ENCODE data around the gene FYN.

The FYN gene

DNA sequence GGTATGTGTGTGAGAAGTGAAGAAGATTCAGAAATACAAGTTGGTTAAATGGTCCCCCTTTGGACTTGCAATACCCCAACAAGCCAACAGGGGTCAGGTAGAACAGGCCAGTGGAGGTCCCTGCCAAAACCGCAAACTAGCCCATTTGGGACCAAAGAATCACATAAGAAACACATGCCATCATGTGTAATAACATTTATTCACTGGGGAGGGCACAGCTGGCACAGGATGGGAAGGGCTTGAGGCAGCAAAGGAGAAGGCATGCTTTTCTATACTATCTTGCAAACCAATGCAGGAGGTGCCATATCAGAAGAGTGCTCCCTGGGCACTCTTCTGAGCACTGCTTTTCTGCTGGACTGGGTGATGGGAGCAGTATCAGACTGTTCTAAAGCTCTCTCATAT, 151.5 kb downstream of the FYN start:
- DNase-seq: no peak

DNA sequence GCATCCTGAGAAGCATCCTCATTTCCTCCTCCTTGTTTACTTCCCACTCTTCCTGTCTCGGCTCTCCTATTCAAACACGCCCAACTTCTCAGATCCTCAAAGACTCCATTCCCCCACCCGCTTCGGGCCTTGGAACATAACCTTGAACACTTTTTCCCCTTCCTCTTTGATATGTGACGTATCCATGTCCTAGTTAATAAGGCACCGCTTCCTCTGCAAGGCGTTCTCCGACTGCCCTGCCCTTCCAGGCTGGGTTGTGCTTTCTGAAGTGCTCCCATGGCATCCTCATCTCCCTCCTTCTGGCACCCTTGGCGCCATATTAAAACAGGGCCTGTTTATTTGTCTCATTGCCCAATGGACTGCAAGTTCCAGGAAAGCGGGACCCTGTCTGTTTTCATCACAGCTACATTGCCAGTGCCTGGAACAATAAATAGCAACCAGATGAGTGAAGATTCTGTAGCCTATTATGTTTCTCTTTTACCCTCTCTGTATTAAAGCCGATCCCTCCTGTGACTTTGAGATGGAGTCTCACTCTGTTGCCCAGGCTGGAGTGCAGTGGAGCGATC, 152.2 kb downstream of the FYN start:
- DNase-seq: no peak

DNA sequence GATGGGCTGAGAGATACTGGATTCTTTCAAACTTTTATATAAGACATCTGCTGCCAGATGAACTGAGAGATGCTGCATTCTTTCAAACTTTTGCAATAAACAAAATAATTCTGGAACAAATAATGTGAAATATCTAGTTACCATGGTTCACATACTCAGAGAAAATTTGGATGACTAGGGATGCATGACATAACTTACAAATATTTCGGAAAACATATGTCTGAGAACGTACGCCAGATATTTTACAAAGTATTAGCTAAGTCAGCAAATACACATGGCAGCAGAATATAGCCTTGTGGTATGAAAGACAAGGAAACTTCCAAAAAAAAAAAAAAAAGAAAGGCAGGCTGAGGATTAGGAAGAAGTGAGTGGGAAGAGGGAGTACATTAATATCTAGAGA, 154.3 kb downstream of the FYN start:
- no peak for DNase-seq

DNA sequence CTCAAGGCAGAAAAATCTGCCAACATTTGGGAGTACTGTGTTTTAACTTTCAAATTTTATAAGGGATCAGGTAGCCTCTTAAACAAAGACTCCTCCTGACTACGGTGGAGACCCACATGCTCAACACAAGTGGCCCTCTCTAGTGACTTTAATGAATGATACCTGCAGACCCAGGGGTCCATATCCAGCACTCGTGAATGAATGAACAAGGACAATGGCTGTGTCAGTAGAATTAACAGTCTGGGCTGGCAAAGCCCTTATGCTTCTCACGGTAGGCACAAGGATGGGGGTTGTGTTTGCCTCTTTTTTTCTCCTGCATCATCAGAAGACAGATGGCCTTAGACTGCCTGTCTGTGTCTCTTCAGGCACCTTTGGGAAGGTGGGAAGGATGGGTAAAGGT, 154.9 kb downstream of the FYN start:
- DNase-seq: no peak

DNA sequence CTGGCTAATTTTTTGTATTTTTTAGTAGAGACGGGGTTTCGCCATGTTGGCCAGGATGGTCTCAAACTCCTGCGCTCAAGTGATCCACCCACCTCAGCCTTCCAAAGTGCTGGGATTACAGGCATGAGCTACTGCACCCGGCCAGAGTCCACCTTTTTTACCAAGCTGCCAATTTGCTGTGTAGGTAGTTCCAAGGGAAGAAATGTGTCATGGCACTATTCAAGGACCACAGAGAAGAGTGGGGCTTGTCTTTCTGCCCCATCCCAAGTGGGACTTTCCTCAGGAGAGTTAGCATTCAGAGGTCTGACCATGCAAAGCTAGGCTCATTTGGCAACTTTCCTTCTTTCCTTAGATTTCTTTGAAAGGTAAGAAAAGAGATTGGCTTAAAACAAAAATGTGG, 155.6 kb downstream of the FYN start:
- no peak for DNase-seq

DNA sequence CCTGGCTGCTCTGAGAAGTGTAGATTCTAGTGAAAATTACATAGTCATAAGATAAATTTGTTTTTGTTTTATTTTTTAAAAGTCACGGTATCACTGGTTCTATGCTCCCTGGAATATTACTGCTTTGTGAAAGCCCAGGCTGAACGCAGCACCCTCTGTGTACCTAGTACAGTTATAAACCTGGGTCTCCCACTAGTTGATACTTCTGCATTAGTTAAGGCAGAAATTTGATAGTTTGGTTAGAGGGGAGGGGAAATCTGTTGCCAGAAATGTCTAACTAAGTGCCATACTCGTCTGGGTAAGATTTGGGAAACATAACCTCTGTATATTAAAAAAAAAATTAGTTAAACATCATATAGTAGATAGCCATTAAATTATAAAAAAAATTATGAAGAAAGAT, 156.9 kb downstream of the FYN start:
- no peak for DNase-seq

DNA sequence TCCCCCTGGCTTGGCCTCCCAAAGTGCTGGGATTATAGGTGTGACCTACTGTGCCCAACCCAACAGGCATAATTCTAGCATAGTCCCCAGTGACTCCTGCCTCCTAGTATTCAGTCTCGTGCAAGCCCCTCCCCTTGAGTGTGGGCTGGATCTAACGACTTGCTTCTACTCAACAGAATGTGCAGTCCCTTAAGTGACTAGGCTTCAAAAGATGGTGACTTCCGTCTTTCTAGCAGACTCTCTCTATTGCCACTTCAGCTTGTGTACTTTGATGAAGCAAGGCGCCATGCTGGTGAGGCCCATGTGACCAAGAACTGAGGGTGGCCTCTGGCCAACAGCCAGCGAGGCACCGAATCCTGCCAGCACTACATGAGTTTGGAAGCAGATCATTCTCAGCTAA, 157.9 kb downstream of the FYN start:
- DNase-seq: no peak

DNA sequence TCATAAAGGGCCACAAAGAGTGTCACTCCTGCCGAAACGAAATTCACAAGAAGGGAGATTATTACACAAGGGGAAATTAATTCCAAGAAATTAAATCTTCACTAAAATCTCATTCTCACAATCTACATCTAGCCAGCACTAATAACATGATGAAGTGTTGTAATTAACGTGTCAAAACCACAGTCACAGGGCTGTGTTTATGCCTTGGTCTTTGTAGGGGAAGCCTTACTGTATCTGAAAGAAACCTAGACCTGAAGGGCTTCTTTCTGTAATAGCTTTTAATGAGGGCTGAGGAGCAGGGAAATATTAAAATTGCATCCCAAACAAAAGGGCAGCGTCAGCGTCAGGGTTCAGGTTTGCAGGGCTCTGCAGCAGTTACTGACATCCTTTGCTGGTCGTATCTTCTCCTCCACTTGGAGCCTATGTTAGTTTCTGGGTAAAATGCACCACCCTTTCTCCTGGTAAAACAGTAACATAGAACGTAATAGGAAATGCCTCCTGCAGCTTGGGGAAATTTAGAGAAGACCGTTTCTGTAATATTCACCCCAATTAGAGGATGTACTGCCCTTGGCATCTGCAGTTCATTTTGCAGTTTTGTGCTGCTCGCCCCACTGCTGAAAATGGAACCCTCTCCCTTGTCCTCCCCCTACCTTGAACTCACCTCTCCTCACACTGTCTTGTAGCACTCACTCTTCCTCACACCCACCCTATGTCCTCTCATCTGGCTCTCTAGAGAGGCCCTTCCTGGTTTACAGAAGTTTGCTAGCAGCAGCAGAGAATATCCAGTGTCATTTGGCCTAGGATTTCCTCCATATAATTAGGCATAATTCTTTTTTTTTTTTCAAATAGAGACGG, 158.6 kb downstream of the FYN start:
- DNase-seq: no peak

DNA sequence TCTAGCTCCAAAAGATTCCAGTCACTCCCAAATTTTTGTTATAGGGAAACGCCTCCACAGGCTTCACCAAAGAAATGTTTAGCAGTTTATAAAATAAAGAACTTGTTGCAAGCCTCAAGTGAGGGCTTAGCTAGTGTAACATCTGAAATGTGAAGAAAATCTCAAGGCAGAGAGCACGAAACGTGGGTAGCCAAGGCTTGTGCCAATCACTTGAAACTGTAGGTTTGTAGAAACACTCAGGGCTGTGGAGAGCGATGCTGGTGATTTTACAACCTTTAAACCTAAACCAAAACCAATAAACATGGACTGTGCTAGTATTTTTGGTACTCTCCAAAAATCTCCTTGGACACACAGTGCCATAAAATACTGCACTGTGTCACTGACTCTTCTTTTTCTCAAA, 159.4 kb downstream of the FYN start:
- no peak for DNase-seq

DNA sequence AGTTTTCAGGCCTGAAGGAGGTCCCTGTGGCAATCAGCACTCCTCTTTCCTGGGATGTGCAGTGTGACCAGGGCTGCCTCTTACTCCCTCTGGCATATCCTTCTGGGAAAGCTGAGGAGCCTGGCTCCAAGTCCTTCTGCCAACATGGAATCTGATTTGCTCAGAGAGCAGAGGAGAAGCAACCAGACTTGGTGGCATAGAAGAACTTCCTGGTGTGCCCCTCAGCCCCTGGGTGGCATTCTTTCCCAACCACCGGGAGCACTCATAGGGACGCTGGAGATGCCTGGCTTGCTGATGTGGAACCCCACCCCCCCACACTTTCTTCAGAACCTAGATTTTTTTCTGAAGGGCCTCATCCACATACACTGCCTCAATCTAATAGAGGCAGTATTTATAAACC, 160.0 kb downstream of the FYN start:
- DNase-seq: no peak

DNA sequence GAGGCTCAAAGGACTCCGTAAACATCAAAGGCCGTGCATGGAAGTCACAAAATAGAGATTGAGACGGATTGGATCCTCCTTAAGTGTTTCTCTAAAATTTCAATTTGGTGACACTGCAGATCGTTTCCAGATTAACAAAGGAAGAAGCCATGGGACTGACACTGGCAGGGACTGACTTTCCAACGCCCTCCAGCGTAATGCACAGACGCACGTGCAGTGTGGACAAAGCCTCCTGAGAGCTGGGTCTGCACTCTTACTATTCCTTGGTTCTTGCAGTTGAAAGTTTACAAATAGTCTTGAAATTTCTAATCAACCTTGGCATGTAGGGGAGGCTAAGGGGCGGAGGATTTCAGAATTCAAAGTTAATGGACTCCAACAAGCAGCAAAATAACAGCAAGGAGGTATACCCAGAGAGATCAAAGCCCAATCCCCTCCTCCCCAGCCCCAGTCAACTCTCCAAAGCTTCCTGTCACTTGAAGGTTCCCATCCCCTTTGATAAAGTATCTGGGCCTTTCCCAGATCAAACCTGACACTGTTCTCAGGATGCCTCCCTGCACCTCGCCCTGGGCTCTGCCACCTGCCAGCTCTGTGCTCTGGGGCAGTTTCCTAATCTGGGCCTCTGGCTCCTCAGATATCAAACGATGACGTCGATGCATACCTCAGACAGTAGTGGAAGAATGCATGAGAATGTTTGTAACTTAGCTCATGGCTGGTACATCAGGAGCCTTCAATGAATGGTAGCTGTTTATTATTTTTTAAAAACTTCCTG, 161.1 kb downstream of the FYN start:
- peak; percentile 54 for DNase-seq

DNA sequence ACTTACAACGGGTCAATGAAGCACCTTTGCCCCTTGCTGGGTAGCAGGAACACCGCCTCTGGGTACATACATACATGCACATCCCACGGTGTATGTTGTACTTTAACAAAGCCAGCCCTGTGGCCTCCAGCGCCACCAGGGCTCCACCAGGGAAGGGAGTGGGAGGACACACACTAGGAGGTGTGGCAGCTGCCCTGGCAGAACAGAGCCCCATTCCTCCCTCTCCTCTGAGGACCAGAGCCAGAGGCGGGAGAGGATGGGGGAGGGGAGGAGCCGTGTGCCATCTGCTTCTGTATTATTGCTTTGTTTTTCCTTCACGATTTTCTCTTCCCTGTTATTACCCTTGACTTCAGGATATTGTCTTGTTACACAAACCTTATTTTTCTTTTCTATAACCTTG, 161.8 kb downstream of the FYN start:
- DNase-seq: peak; percentile 78

DNA sequence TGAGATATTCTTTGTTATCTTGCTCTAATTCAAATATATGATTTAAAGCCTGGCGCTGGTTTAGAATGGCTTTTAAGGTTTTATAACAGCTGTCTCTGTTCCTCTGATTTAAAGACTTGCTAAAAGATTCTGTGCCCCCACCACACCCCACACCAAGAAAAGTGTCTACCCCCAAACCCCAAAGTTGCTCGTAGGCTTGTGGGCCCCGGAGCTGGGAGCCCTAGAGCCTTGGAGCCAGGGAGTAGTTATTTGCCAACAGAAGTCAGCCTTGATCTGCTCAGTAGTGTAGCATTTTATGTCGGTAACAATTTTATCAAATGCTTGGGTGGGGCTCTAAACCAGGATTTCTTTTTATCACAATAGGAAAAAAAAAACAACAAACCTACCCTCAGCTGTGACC, 162.3 kb downstream of the FYN start:
- peak; percentile 45 for DNase-seq

DNA sequence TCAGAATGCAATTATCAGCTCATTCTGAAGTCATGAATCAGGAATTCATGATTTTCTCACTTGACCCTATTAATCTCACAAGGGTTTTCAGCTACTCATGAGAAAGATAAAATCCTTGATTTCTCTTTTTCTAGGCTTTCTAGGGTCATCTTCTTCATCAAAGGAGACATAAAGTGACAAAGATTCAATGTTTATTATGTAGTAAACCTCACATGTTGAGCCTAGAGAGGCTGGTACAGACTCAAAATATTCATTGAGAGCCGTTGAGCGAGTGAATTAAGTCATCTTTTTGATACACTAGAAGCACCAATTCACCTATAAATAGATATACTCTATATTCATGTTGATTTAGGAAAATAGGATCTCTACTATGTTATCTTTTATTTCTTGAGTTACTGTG, 162.8 kb downstream of the FYN start:
- DNase-seq: peak; percentile 10

DNA sequence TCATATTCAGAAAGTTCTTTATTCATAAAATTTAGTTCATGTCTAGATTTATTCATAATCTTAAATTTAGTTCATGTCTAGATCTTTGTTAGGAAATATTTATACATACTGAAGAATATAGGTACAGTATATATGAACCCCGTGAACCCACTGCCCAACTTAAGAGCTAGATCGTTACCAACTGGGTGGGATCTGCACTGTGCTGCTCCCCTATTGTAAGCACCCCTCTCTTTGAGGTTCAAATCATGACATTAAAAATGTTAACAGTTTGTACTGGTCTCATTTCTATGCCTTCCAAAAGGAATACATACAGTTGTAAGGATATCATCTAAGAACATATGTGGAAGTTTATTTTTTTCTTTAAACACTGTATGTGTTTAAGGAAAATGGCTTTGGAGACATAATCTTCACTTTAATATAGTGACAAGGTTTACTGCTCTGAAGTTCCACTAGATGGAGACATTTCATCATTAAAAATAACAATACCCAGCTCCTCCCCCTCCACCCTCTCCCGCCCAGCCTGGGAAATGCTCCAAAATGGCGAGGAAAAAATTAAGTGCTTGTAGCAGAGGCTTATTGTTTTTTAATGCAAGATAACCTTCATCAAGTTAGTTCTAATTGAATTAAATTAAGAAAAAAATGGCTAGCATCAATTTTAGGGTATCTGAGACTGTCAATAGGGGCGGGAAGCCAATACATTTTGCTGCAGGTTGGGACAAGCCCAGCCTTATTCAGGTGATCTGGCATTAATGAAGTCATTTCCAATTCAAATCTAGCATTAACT, 163.4 kb downstream of the FYN start:
- peak; percentile 75 for DNase-seq

DNA sequence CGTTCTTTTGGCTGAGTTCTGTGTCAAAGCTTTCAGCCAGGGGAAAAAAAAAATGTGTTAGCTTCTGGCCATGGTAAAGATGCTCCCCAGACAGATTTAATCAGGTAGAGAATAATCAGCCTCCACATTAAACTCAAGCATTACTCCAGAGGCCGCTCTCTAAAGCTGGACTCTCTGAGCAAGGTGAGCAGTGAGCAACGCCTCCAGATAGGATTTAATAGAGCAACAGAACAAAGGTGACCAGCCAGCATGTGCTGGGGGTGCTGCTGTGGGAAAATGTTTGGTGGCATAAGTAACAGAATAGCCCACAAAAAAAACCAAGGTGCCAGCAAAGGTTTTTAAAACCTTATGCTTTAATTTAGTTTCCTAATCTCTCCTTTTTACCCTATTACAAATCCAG, 164.1 kb downstream of the FYN start:
- DNase-seq: no peak

DNA sequence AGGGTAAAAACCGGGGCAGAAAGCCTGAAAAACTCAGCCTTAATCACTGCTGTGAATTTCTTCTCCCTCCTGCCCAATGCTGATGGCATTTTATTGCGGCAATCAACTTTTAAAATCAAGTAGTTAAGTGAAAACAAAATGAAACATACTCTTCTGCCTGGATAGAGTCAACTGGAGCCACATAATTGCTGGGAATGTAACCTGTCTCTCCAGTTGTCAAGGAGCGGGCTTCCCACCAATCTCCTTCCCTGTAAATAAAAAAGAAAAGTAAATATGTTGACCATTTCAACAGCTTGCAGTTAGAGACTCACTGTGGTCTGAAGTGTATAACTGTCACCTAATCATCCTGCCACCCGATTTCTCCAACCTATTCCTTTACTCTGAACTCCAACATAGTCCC, 165.5 kb downstream of the FYN start:
- DNase-seq: peak; percentile 17

DNA sequence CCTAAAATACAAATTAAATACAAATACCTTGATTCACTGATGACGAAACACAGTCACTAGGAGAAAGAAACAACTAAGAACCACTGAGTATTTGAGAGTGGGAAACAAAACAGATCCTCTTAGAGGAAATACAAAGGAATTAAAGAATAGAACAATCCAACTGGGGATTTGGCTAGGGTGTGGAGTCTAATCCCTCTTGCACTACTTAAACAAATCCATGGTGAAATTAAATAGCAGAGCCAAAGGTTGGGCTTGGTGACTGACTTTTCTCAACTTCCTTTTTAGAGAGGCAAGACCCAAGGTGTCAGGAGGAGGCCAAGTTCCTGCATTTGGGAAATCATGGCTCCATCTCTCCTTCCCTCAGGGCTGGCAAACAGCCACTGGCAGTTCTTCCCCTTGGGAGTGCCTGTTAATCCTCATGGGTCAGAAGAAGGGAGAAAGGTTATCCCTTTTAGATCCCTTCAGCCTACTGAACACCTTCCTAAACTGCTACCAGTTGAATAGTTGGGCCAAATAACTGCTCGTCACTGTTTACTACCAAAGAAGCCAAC, 166.3 kb downstream of the FYN start:
- no peak for DNase-seq

DNA sequence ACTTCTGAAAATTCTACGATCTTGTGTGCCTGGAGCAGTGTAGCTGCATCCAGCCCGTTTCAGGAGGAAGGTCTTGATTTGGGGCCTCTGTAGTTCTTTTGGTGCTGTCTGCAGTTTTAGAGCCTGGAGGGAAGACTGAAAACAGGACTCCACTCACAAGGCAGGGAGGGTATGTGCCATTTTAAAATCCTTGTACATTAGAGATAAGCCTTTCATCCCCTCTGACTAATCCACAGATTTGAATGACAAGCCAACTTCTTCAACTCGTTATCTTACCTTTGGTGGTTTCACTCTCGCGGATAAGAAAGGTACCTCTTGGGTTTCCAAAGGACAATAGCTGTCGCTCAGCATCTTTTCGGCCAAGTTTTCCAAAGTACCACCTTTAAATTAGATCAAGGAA, 169.5 kb downstream of the FYN start:
- no peak for DNase-seq

DNA sequence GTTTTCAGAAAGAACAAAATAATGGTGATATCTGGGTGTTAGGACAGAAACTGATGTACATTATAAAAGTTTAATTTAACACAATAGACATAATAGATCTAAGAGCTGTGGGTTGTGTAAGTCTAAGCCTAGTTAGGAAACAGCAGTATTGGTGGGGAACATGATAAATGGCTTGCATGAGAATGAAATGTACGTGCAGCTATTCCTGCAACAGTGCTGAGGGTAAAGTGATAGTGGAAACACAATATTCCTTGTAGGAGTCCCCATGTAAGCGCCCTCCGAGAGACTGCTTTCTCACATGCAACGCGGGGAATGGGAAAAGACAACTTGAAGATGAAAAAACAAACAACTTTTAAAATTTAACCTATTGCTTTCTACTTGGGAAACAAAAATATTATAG, 171.0 kb downstream of the FYN start:
- DNase-seq: no peak

DNA sequence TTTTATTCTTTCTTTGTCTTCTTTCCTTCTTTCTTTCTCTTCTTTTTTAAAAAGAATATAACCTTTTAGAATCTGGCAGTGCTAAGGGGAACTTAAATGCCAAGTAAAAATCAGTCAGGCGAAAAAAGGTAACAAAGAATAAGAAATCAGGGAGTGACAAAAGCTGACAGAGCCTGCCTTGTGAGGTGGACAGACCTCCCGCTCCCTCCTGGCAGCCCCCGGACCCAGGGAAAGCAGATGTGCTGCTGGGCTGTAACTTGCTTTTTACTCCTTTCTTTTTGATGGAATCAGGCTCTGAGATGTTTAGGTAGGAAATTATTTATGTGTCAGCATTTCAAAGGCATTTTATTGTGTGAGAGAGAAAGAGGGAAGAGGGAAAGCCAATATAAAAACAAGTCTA, 172.1 kb downstream of the FYN start:
- no peak for DNase-seq

DNA sequence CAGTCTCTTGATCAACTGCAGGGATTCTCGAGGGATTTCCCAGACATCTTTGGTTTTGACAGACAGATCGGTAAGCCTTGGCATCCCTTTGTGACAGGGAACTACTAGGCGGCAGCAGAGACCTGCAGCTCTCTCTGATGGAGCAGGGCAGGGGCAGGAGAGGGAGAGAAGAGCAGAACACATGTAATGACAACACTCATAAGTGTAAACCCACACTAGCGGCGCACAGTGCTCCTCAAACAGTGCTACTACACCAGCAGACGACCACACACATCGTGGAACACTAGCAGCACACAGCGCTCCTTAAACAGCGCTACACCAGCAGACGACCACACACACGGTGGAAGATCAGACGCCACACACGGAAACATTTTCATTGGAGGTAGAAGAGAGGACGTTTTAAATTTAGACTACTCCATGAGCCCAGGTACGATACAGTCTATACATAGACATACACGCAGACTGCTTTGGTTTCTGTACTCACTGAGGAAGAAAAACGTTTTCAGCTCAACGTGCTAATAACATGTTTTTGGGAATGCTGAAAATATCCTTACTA, 173.0 kb downstream of the FYN start:
- no peak for DNase-seq

DNA sequence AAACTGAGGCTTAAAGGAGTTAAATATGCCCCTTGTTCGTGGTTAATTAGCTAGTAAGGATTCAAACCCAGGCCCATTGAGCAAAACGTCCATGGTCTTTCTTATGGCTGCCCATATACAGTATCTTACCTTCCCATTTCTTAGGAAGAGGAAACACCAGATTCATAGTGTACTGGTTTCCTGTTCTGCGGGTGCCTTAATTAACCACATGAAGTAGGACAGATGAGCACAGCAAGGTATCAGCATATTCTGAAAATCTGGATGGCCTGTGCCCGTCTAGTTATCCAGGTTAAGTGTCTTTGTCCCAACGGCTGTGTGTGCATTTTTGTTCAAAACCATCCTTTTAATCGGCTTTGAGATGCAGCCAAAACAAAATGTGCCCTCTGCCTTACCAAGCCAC, 174.1 kb downstream of the FYN start:
- DNase-seq: no peak

Data from NCI-H2227 treated with DMSO at 0.1 percent for 48 hours (cell line).